DOHH2 (cell line): ENCODE data around the gene EML6.
A peak's percentile ranks its signal among the peaks of the same experiment; 100 is the strongest.

Experiments used
- H3F3A ChIP-seq: fragments of 200-600 bp; sonication (generic), shearing (Covaris generic); 2 replicates; pipeline ENCODE4 v1.6.0; 2016; ENCODE audit warnings: antibody characterized with exemption, mild to moderate bottlenecking; ENCODE audit not compliant: control insufficient read depth, insufficient read depth
- H3K27ac ChIP-seq: fragments of 200-600 bp; sonication (generic); 2 replicates; pipeline ENCODE4 v1.5.1; 2014; ENCODE audit warnings: low read depth, mild to moderate bottlenecking, low read length, moderate library complexity
- H3K27me3 ChIP-seq: fragments of 200-600 bp; sonication (generic); 2 replicates; pipeline ENCODE4 v1.6.1; 2014; ENCODE audit warnings: mild to moderate bottlenecking, low read length, mixed read lengths; ENCODE audit not compliant: control insufficient read depth
- H3K36me3 ChIP-seq: fragments of 200-600 bp; sonication (generic); 2 replicates; pipeline ENCODE4 v1.6.1; 2014; ENCODE audit warnings: mild to moderate bottlenecking, low read length, moderate library complexity, mixed read lengths; ENCODE audit not compliant: control insufficient read depth
- H3K4me1 ChIP-seq: fragments of 200-600 bp; sonication (generic); 2 replicates; pipeline ENCODE4 v1.6.1; 2014; ENCODE audit warnings: mild to moderate bottlenecking, low read length, mixed read lengths; ENCODE audit not compliant: control insufficient read depth
- H3K4me2 ChIP-seq: fragments of 200-600 bp; sonication (generic); 2 replicates; pipeline ENCODE4 v1.6.0; 2014; ENCODE audit warnings: mild to moderate bottlenecking, low read length, moderate library complexity
- H3K4me3 ChIP-seq: fragments of 200-600 bp; sonication (generic); 2 replicates; pipeline ENCODE4 v1.5.1; 2014; ENCODE audit warnings: mild to moderate bottlenecking, low read length, mixed read lengths
- H3K79me2 ChIP-seq: fragments of 200-600 bp; sonication (generic); 2 replicates; pipeline ENCODE4 v1.6.1; 2014; ENCODE audit warnings: mild to moderate bottlenecking, low read length, mixed read lengths; ENCODE audit not compliant: control insufficient read depth
- H3K9me2 ChIP-seq: fragments of 200-600 bp; sonication (generic); replicated peaks from 2 replicates; pipeline ENCODE4 v1.6.1; 2014; ENCODE audit warnings: mild to moderate bottlenecking, low read length, mixed read lengths; ENCODE audit not compliant: control insufficient read depth
- H3K9me3 ChIP-seq: fragments of 200-600 bp; sonication (generic); 2 replicates; pipeline ENCODE4 v1.6.1; 2014; ENCODE audit warnings: antibody characterized with exemption, low read length, mixed read lengths; ENCODE audit not compliant: control insufficient read depth, insufficient read depth
- H4K20me1 ChIP-seq: fragments of 200-600 bp; sonication (generic); 2 replicates; pipeline ENCODE4 v1.6.0; 2014; ENCODE audit warnings: low read depth, mild to moderate bottlenecking, antibody characterized with exemption, low read length, moderate library complexity; ENCODE audit not compliant: control insufficient read depth, insufficient read depth
- CTCF ChIP-seq: fragments of 200-600 bp; sonication (generic); IDR thresholded peaks from one replicate; pipeline ENCODE4 v1.5.1; 2014; ENCODE audit warnings: antibody characterized with exemption, mild to moderate bottlenecking, low read depth, low read length; ENCODE audit not compliant: poor library complexity, severe bottlenecking
- EZH2phosphoT487 ChIP-seq: fragments of 200-600 bp; sonication (generic); IDR thresholded peaks from 2 replicates; pipeline ENCODE4 v1.6.1; 2017; ENCODE audit warnings: borderline replicate concordance, mild to moderate bottlenecking, antibody characterized with exemption, low read length, moderate library complexity, mixed read lengths

The EML6 gene

GRCh38 chr2:54760310-54760709, 36.8 kb downstream of the EML6 start:
- H3K4me3 ChIP-seq, result no peak overlapping the region
- no peaks in the 10 kb centered on the region for H4K20me1 ChIP-seq
- H3K27me3 ChIP-seq, result no peaks in the 10 kb centered on the region
- 0 out of 2 replicates have a peak, but pooled peaks cover 5% of the 10 kb centered on the region for H3K36me3 ChIP-seq
- H3F3A ChIP-seq, result peaks cover 9% of the 10 kb centered on the region
- no peaks in the 10 kb centered on the region for H3K9me3 ChIP-seq
- peaks cover 57% of the 10 kb centered on the region for H3K4me1 ChIP-seq
- H3K79me2 ChIP-seq, result peaks cover 43% of the 10 kb centered on the region
- peak overlapping the region; percentile 29; the same call in 1 of the 2 replicates for H3K4me2 ChIP-seq
- TF ChIP-seq CTCF (no peak), EZH2phosphoT487 (no peak)
- H3K9me2 ChIP-seq, result no peaks in the 10 kb centered on the region
- H3K27ac ChIP-seq, result no peak overlapping the region

- Histone ChIP-seq H3K27me3 (no peaks in the 10 kb centered on the region), H4K20me1 (no peaks in the 10 kb centered on the region), H3K27ac (no peak overlapping the region), H3K4me2 (no peak overlapping the region), H3K9me2 (no peaks in the 10 kb centered on the region), H3K9me3 (no peaks in the 10 kb centered on the region), H3K79me2 (peaks cover 15% of the 10 kb centered on the region), H3F3A (0 out of 2 replicates have a peak, but pooled peaks cover 3% of the 10 kb centered on the region), H3K4me3 (no peak overlapping the region), H3K36me3 (no peaks in the 10 kb centered on the region), H3K4me1 (peaks cover 30% of the 10 kb centered on the region)
- TF ChIP-seq EZH2phosphoT487 (no peak), CTCF (peak; percentile 56)
Measured at GRCh38 chr2:54763636-54764291, 40.3 kb downstream of the EML6 start.

GRCh38 chr2:54767921-54768320, 44.5 kb downstream of the EML6 start:
- Histone ChIP-seq H3K36me3 (peaks cover 8% of the 10 kb centered on the region; the same call in 1 of the 2 replicates), H3K4me3 (no peak overlapping the region), H3K4me2 (no peak overlapping the region), H3K27ac (no peak overlapping the region), H3F3A (0 out of 2 replicates have a peak, but pooled peaks cover 3% of the 10 kb centered on the region), H3K9me2 (no peaks in the 10 kb centered on the region), H3K27me3 (no peaks in the 10 kb centered on the region), H3K4me1 (peaks cover 7% of the 10 kb centered on the region), H4K20me1 (no peaks in the 10 kb centered on the region), H3K9me3 (no peaks in the 10 kb centered on the region), H3K79me2 (peaks cover 12% of the 10 kb centered on the region)
- no peak for TF ChIP-seq EZH2phosphoT487

- Histone ChIP-seq H3K4me1 (peaks cover 7% of the 10 kb centered on the region), H3F3A (0 out of 2 replicates have a peak, but pooled peaks cover 3% of the 10 kb centered on the region), H3K9me3 (peaks cover 2% of the 10 kb centered on the region; the same call in 1 of the 2 replicates), H3K79me2 (peaks cover 12% of the 10 kb centered on the region), H4K20me1 (no peaks in the 10 kb centered on the region), H3K27ac (no peak overlapping the region), H3K4me2 (no peak overlapping the region), H3K36me3 (peaks cover 14% of the 10 kb centered on the region; the same call in 1 of the 2 replicates), H3K27me3 (no peaks in the 10 kb centered on the region), H3K4me3 (no peak overlapping the region), H3K9me2 (no peaks in the 10 kb centered on the region)
- TF ChIP-seq CTCF (no peak), EZH2phosphoT487 (no peak)
Measured at GRCh38 chr2:54768772-54769428, 45.4 kb downstream of the EML6 start.
